ENCODE results near the gene RELL2.

Gene RELL2

DNA sequence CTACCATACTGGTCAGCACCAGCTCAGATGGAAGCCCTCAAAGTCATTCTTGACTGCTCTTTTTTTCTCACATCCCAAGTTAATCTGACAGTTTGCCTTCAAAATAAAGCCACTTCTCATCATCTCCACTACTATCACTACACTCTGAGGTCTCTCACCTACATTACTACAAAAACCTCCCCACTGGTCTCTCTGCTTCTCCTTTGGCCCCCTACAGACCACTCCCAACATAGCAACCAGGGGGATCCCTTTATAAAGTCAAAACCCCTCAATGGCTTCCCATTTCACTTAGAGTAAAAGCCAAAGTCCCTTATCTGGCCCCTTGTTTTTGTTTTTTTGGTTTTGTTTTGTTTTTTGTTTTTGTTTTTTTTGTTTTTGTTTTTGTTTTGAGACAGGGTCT is 40.6 kb downstream of the RELL2 start:
- Mint-ChIP-seq H3K27me3 (no peaks in the 10 kb centered on the region), H3K36me3 (ENCODE audit: insufficient read depth) (peaks cover 2% of the 10 kb centered on the region), H3K4me1 (peaks cover 15% of the 10 kb centered on the region), H3K9me3 (no peaks in the 10 kb centered on the region), H3K4me3 (no peak overlapping the region), H3K27ac (ENCODE audit: low read depth) (no peak overlapping the region)
- DNase-seq (ENCODE audit: low spot score in 2 of 2) (no peak), ATAC-seq (replicated peaks; ENCODE audit: extremely low read depth, poor library complexity, severe bottlenecking) (no peak)

GRCh38 chr5:141680178-141680577 is 43.4 kb downstream of the RELL2 start:
- Mint-ChIP-seq H3K36me3 (ENCODE audit: insufficient read depth) (peaks cover 5% of the 10 kb centered on the region), H3K27me3 (no peaks in the 10 kb centered on the region), H3K9me3 (no peaks in the 10 kb centered on the region), H3K4me1 (peaks cover 31% of the 10 kb centered on the region), H3K27ac (ENCODE audit: low read depth) (no peak overlapping the region), H3K4me3 (no peak overlapping the region)
- no peak for DNase-seq (ENCODE audit: low spot score in 2 of 2)
- ATAC-seq (replicated peaks; ENCODE audit: extremely low read depth, poor library complexity, severe bottlenecking) = no peak

DNA sequence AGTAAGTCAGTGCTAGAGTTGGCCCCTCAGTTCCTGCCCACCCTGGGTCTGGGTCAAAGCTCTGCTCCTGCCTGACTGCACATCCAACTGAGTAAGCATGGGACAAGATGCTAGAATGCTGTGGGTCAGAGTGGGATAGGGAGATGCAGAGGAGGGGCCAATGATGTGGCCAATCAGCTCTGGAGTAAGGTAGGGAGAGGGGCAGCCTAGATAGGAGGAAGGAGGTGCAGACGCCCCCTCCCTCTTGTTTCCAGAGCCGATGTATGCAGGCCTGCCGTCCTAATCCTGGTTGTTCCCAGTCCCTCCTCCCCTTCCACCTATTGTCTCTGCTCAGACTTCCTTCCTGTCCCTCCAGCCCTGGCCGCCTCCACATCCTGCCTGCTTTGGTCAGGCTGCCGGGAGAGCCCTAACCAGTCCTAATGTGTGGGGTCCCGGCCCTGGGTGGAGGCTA is 44.0 kb downstream of the RELL2 start:
- H3K27me3 Mint-ChIP-seq = no peaks in the 10 kb centered on the region
- H3K9me3 Mint-ChIP-seq = no peaks in the 10 kb centered on the region
- H3K27ac Mint-ChIP-seq (ENCODE audit: low read depth) = no peak overlapping the region
- peaks cover 31% of the 10 kb centered on the region for H3K4me1 Mint-ChIP-seq
- H3K36me3 Mint-ChIP-seq (ENCODE audit: insufficient read depth) = peaks cover 5% of the 10 kb centered on the region
- ATAC-seq (replicated peaks; ENCODE audit: extremely low read depth, poor library complexity, severe bottlenecking) (no peak), DNase-seq (ENCODE audit: low spot score in 2 of 2) (no peak)
- peak overlapping the region; percentile 55 for H3K4me3 Mint-ChIP-seq

DNA sequence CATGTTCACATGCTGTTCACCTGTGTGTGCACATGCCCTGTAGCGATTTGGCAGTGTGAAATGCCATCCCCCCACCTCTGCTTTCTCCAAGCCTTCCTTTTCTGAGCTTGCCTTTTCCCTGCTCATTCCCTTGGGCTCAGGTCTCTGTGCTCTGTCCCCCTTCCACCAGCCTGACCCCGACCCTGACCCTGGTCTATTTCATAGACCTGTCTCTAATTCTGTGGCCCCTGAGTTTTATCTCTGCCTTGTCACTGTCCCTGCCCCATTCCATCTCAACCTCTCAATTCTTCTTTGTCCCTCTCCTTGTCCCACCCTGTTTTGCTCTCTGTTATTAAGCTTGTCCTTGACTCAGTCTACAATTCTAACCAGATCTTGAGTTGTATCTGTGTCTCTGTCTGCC is 44.5 kb downstream of the RELL2 start:
- Mint-ChIP-seq H3K36me3 (ENCODE audit: insufficient read depth) (peaks cover 5% of the 10 kb centered on the region), H3K4me1 (peaks cover 31% of the 10 kb centered on the region), H3K27ac (ENCODE audit: low read depth) (no peak overlapping the region), H3K27me3 (no peaks in the 10 kb centered on the region), H3K9me3 (no peaks in the 10 kb centered on the region), H3K4me3 (peak overlapping the region; percentile 55)
- DNase-seq (ENCODE audit: low spot score in 2 of 2) (no peak), ATAC-seq (replicated peaks; ENCODE audit: extremely low read depth, poor library complexity, severe bottlenecking) (no peak)

- ATAC-seq (replicated peaks; ENCODE audit: extremely low read depth, poor library complexity, severe bottlenecking) (peak; percentile 67), DNase-seq (ENCODE audit: low spot score in 2 of 2) (no peak)
- no peaks in the 10 kb centered on the region for H3K27me3 Mint-ChIP-seq
- H3K4me3 Mint-ChIP-seq = peak within 1 kb of the TSS; percentile 67
- H3K36me3 Mint-ChIP-seq (ENCODE audit: insufficient read depth) = peaks cover 5% of the 10 kb centered on the region
- H3K9me3 Mint-ChIP-seq = no peaks in the 10 kb centered on the region
- H3K27ac Mint-ChIP-seq (ENCODE audit: low read depth) = no peak within 1 kb of the TSS
- peaks cover 31% of the 10 kb centered on the region for H3K4me1 Mint-ChIP-seq
Observed at GRCh38 chr5:141681695-141682641, 45.2 kb downstream of the RELL2 start, which contains the start of gene ARAP3. TSS of gene ARAP3 (minus strand) at chr5:141682230. CDS start at chr5:141680486, 1,744 bp downstream.

- H3K4me3 Mint-ChIP-seq = peak overlapping the region; percentile 18
- no peak overlapping the region for H3K27ac Mint-ChIP-seq (ENCODE audit: low read depth)
- peaks cover 4% of the 10 kb centered on the region for H3K27me3 Mint-ChIP-seq
- no peaks in the 10 kb centered on the region for H3K9me3 Mint-ChIP-seq
- peaks cover 31% of the 10 kb centered on the region for H3K4me1 Mint-ChIP-seq
- peaks cover 5% of the 10 kb centered on the region for H3K36me3 Mint-ChIP-seq (ENCODE audit: insufficient read depth)
- DNase-seq (ENCODE audit: low spot score in 2 of 2) (no peak), ATAC-seq (replicated peaks; ENCODE audit: extremely low read depth, poor library complexity, severe bottlenecking) (no peak)
Observed at GRCh38 chr5:141683596-141684141, 46.9 kb downstream of the RELL2 start.

- Mint-ChIP-seq H3K9me3 (no peaks in the 10 kb centered on the region), H3K27me3 (peaks cover 23% of the 10 kb centered on the region), H3K4me1 (peaks cover 31% of the 10 kb centered on the region), H3K36me3 (ENCODE audit: insufficient read depth) (peaks cover 5% of the 10 kb centered on the region), H3K27ac (ENCODE audit: low read depth) (no peak overlapping the region), H3K4me3 (no peak overlapping the region)
- no peak for ATAC-seq (replicated peaks; ENCODE audit: extremely low read depth, poor library complexity, severe bottlenecking)
- no peak for DNase-seq (ENCODE audit: low spot score in 2 of 2)
Observed at GRCh38 chr5:141685591-141685990, 48.8 kb downstream of the RELL2 start.

DNA sequence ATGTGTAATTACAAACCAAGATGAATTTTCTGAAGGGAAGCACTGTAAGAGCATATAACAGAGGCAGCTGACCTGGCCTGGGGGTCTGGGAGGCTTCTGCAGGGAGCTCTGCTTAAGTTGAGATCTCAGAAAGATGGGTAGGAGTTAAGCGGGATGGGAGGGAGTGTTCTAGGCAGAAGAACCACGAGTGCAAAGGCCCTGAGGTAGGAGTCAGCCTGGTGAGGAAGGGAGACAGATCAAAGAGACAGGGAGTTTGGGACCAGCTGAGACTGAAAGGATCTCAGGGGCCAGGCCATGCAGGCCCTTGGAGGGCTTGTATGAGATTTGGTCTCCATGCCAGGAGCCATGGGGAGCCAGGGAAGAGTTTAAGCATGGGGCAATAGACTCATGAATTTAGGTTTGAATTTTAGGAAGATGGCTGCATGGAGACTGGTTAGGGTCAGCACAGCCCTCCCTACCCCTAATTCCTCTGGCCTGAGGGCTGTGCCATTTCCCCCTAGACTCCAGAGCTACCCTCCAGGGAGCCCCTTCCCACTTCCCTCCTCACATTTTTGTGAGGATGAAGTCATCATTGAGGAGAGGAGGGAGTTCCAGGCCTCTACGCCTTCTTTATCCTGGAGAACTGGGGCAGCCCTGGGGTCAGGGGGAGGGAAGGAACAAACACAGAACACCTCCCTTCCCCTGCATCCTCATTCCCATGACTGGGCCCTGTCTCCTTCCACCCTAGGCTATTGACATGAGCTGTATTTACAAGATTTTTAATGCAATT is 50.0 kb downstream of the RELL2 start:
- peaks cover 21% of the 10 kb centered on the region for H3K4me1 Mint-ChIP-seq
- no peak overlapping the region for H3K27ac Mint-ChIP-seq (ENCODE audit: low read depth)
- H3K27me3 Mint-ChIP-seq = peaks cover 28% of the 10 kb centered on the region
- H3K9me3 Mint-ChIP-seq = no peaks in the 10 kb centered on the region
- DNase-seq (ENCODE audit: low spot score in 2 of 2) (no peak), ATAC-seq (replicated peaks; ENCODE audit: extremely low read depth, poor library complexity, severe bottlenecking) (no peak)
- no peak overlapping the region for H3K4me3 Mint-ChIP-seq
- peaks cover 3% of the 10 kb centered on the region for H3K36me3 Mint-ChIP-seq (ENCODE audit: insufficient read depth)
